Mesendoderm (in vitro differentiated cells): ENCODE measurements around the gene ELAC1.
A peak's percentile ranks its signal among the peaks of the same experiment; 100 is the strongest.

ENCODE experiments used
- DNase-seq: peaks from one replicate; pipeline ENCODE4 v3.0.0; 2013
- H2AK5ac ChIP-seq: 2 replicates; pipeline ENCODE4 v1.6.1; 2013; ENCODE audit warnings: low read length, inconsistent platforms
- H2BK120ac ChIP-seq: 2 replicates; pipeline ENCODE4 v1.6.1; 2013; ENCODE audit warnings: low read depth, mild to moderate bottlenecking, low read length, moderate library complexity, mixed read lengths
- H2BK15ac ChIP-seq: replicated peaks from 2 replicates; pipeline ENCODE4 v1.6.1; 2013; ENCODE audit warnings: low read depth, mild to moderate bottlenecking, moderate library complexity
- H2BK5ac ChIP-seq: 2 replicates; pipeline ENCODE4 v1.6.1; 2013; ENCODE audit warnings: low read length, inconsistent platforms
- H3K18ac ChIP-seq: 2 replicates; pipeline ENCODE4 v1.6.1; 2013; ENCODE audit warnings: mild to moderate bottlenecking, low read length, mixed read lengths
- H3K23ac ChIP-seq: one replicate; pipeline ENCODE4 v1.6.1; 2013; ENCODE audit warnings: low read length
- H3K27ac ChIP-seq: 2 replicates; pipeline ENCODE4 v1.5.1; 2013; ENCODE audit warnings: low read depth, mild to moderate bottlenecking, inconsistent platforms, low read length, moderate library complexity
- H3K27me3 ChIP-seq: 2 replicates; pipeline ENCODE4 v1.6.1; 2013; ENCODE audit warnings: low read length, control low read depth, mild to moderate bottlenecking, inconsistent platforms; ENCODE audit not compliant: insufficient read depth, poor library complexity
- H3K36me3 ChIP-seq: 2 replicates; pipeline ENCODE4 v1.6.1; 2013; ENCODE audit warnings: low read length, inconsistent platforms; ENCODE audit not compliant: control insufficient read depth, insufficient read depth
- H3K4ac ChIP-seq: one replicate; pipeline ENCODE4 v1.6.1; 2013; ENCODE audit warnings: low read depth, mild to moderate bottlenecking, low read length, moderate library complexity
- H3K4me1 ChIP-seq: 2 replicates; pipeline ENCODE4 v1.6.1; 2013; ENCODE audit warnings: low read depth, low read length, inconsistent platforms; ENCODE audit not compliant: control insufficient read depth
- H3K4me2 ChIP-seq: 2 replicates; pipeline ENCODE4 v1.6.1; 2013; ENCODE audit warnings: low read length
- H3K4me3 ChIP-seq: 2 replicates; pipeline ENCODE4 v1.5.1; 2013; ENCODE audit warnings: mild to moderate bottlenecking, low read length
- H3K56ac ChIP-seq: one replicate; pipeline ENCODE4 v1.6.1; 2013; ENCODE audit warnings: low read length
- H3K79me1 ChIP-seq: 2 replicates; pipeline ENCODE4 v1.6.1; 2013; ENCODE audit warnings: low read length, inconsistent platforms
- H3K79me2 ChIP-seq: 2 replicates; pipeline ENCODE4 v1.6.1; 2013; ENCODE audit warnings: mild to moderate bottlenecking, low read length; ENCODE audit not compliant: control insufficient read depth, insufficient read depth
- H3K9ac ChIP-seq: 2 replicates; pipeline ENCODE4 v1.6.1; 2013; ENCODE audit warnings: low read length, inconsistent platforms
- H4K5ac ChIP-seq: one replicate; pipeline ENCODE4 v1.6.1; 2013; ENCODE audit warnings: low read length
- H4K8ac ChIP-seq: one replicate; pipeline ENCODE4 v1.6.1; 2013; ENCODE audit warnings: low read depth, mild to moderate bottlenecking, control low read depth, low read length, moderate library complexity
- WGBS: extraction: QIAGEN DNeasy Blood & Tissue Kit; methylation state at CpG from one replicate; pipeline ENCODE4 v1.1.7; 2013; ENCODE audit warnings: low lambda C conversion rate, missing lambda C conversion rate; ENCODE audit not compliant: insufficient coverage; ENCODE audit errors: extremely low coverage; 5-methylcytosine and 5-hydroxymethylcytosine counted together

ELAC1 gene

GRCh38 chr18:51021226-51021965 is 53.6 kb downstream of the ELAC1 start:
- H4K5ac ChIP-seq, result no peak overlapping the region
- no peak for DNase-seq
- no peaks in the 10 kb centered on the region for H3K79me2 ChIP-seq
- no CpG with 5 or more reads among the region's 5 CpGs for WGBS
- H3K4ac ChIP-seq, result no peak overlapping the region
- no peak overlapping the region for H3K9ac ChIP-seq
- no peak overlapping the region for H2AK5ac ChIP-seq
- H3K79me1 ChIP-seq, result no peaks in the 10 kb centered on the region
- no peaks in the 10 kb centered on the region for H3K27me3 ChIP-seq
- H2BK5ac ChIP-seq, result no peak overlapping the region
- no peak overlapping the region for H2BK15ac ChIP-seq
- H3K4me1 ChIP-seq, result no peaks in the 10 kb centered on the region
- no peak overlapping the region for H3K18ac ChIP-seq
- no peak overlapping the region for H3K4me2 ChIP-seq
- H3K56ac ChIP-seq, result no peak overlapping the region
- no peak overlapping the region for H2BK120ac ChIP-seq
- H3K23ac ChIP-seq, result no peak overlapping the region
- H3K36me3 ChIP-seq, result no peaks in the 10 kb centered on the region
- H3K27ac ChIP-seq, result no peak overlapping the region
- H4K8ac ChIP-seq, result no peak overlapping the region
- no peak overlapping the region for H3K4me3 ChIP-seq

GRCh38 chr18:51025512-51025911 is 57.7 kb downstream of the ELAC1 start:
- no peaks in the 10 kb centered on the region for H3K27me3 ChIP-seq
- H2AK5ac ChIP-seq, result no peak overlapping the region

GRCh38 chr18:51028201-51028805 is 60.5 kb downstream of the ELAC1 start:
- Histone ChIP-seq H4K8ac (no peak overlapping the region), H4K5ac (no peak overlapping the region), H3K4me2 (no peak overlapping the region), H3K27me3 (no peaks in the 10 kb centered on the region), H3K4me3 (no peak overlapping the region), H2BK5ac (no peak overlapping the region), H3K18ac (no peak overlapping the region), H3K9ac (no peak overlapping the region), H3K23ac (no peak overlapping the region), H2AK5ac (no peak overlapping the region), H3K4me1 (peaks cover 5% of the 10 kb centered on the region), H3K36me3 (no peaks in the 10 kb centered on the region), H2BK15ac (no peak overlapping the region), H3K27ac (no peak overlapping the region), H3K56ac (peak overlapping the region; percentile 0), H3K79me2 (peaks cover 19% of the 10 kb centered on the region), H3K79me1 (no peaks in the 10 kb centered on the region), H3K4ac (no peak overlapping the region), H2BK120ac (no peak overlapping the region)
- DNase-seq, result peak; percentile 55
- no CpG with 5 or more reads among the region's 4 CpGs for WGBS

More at GRCh38 chr18:51025512-51025911, 57.7 kb downstream of the ELAC1 start:
- peak; percentile 55 for DNase-seq
- H3K9ac ChIP-seq, result no peak overlapping the region
- H3K18ac ChIP-seq, result no peak overlapping the region
- H3K27ac ChIP-seq, result no peak overlapping the region
- H2BK15ac ChIP-seq, result no peak overlapping the region
- H3K36me3 ChIP-seq, result no peaks in the 10 kb centered on the region
- H3K4me3 ChIP-seq, result no peak overlapping the region
- H3K56ac ChIP-seq, result no peak overlapping the region
- peaks cover 3% of the 10 kb centered on the region for H3K4me1 ChIP-seq
- H3K23ac ChIP-seq, result no peak overlapping the region
- no peak overlapping the region for H3K4me2 ChIP-seq
- no peak overlapping the region for H4K5ac ChIP-seq
- no peak overlapping the region for H2BK120ac ChIP-seq
- H4K8ac ChIP-seq, result no peak overlapping the region
- H3K4ac ChIP-seq, result no peak overlapping the region
- no peak overlapping the region for H2BK5ac ChIP-seq
- no peaks in the 10 kb centered on the region for H3K79me2 ChIP-seq
- no CpG with 5 or more reads among the region's 2 CpGs for WGBS
- no peaks in the 10 kb centered on the region for H3K79me1 ChIP-seq

GRCh38 chr18:51029378-51029693 is 61.5 kb downstream of the ELAC1 start:
- Histone ChIP-seq H3K18ac (peak overlapping the region; percentile 81), H3K36me3 (no peaks in the 10 kb centered on the region), H3K56ac (peak overlapping the region; percentile 88), H3K27me3 (no peaks in the 10 kb centered on the region), H3K79me1 (no peaks in the 10 kb centered on the region), H3K23ac (peak overlapping the region; percentile 25), H4K8ac (peak overlapping the region; percentile 69), H3K79me2 (peaks cover 28% of the 10 kb centered on the region), H2BK120ac (peak overlapping the region; percentile 16), H3K4me3 (peak overlapping the region; percentile 19), H3K4me2 (peak overlapping the region; percentile 88), H3K4me1 (peaks cover 5% of the 10 kb centered on the region), H3K4ac (peak overlapping the region; percentile 2), H4K5ac (no peak overlapping the region), H2AK5ac (no peak overlapping the region), H2BK15ac (no peak overlapping the region), H3K9ac (peak overlapping the region; percentile 92), H2BK5ac (peak overlapping the region; percentile 2), H3K27ac (peak overlapping the region; percentile 60)
- DNase-seq, result no peak
- WGBS, result no CpG with 5 or more reads among the region's 10 CpGs

- peak within 1 kb of the TSS; percentile 86 for H3K4ac ChIP-seq
- peaks cover 5% of the 10 kb centered on the region for H3K4me1 ChIP-seq
- peaks cover 34% of the 10 kb centered on the region for H3K79me2 ChIP-seq
- H3K23ac ChIP-seq, result peak within 1 kb of the TSS; percentile 100
- no peak within 1 kb of the TSS for H2AK5ac ChIP-seq
- peak within 1 kb of the TSS; percentile 16 for H2BK120ac ChIP-seq
- no CpG with 5 or more reads among the region's 79 CpGs for WGBS
- H3K27me3 ChIP-seq, result no peaks in the 10 kb centered on the region
- H4K5ac ChIP-seq, result no peak within 1 kb of the TSS
- H2BK5ac ChIP-seq, result peak within 1 kb of the TSS; percentile 93
- no peaks in the 10 kb centered on the region for H3K36me3 ChIP-seq
- H3K9ac ChIP-seq, result peak within 1 kb of the TSS; percentile 99
- no peak within 1 kb of the TSS for H2BK15ac ChIP-seq
- DNase-seq, result peak; percentile 98
- peak within 1 kb of the TSS; percentile 88 for H3K18ac ChIP-seq
- H3K4me3 ChIP-seq, result peak within 1 kb of the TSS; percentile 80
- H3K56ac ChIP-seq, result peak within 1 kb of the TSS; percentile 98
- H3K4me2 ChIP-seq, result peak within 1 kb of the TSS; percentile 88
- no peaks in the 10 kb centered on the region for H3K79me1 ChIP-seq
- H4K8ac ChIP-seq, result peak within 1 kb of the TSS; percentile 69
- peak within 1 kb of the TSS; percentile 97 for H3K27ac ChIP-seq
Observed at GRCh38 chr18:51029694-51030536, 62.1 kb downstream of the ELAC1 start, which contains the start of gene SMAD4. Gene SMAD4, plus strand, starts transcription at chr18:51030213. Its CDS starts 16,834 bp downstream, at chr18:51047047.
